A673 (cell line): ENCODE data around the gene ANKRD13B. TPM values are rescaled to one million over a fixed set of nuclear protein-coding genes. Genes with fewer than 3 reads are reported as not detected.

Source experiments
- BruUV-seq: library from RNA; stranded (reverse); fragments of 400-500 nt; replicated peaks from 2 replicates; lab custom pipeline; 2021; lab: Mats Ljungman, UMichigan
- CTCF ChIA-PET: fragments of 300-600 bp; sonication (Branson Sonifier 250); formaldehyde crosslinking; loops from one replicate; lab custom pipeline; 2022; ENCODE audit warnings: antibody characterized with exemption; lab: Charles Lee
- POLR2A ChIA-PET: fragments of 300-600 bp; sonication (Branson Sonifier 250); formaldehyde crosslinking; loops from one replicate; lab custom pipeline; 2022; ENCODE audit warnings: antibody characterized with exemption; ENCODE audit not compliant: low non-redundant PET; lab: Charles Lee
- DNase-seq: peaks from one replicate; pipeline ENCODE4 v3.0.0-alpha.2; 2015; ENCODE audit warnings: low spot score
- H3K27ac ChIP-seq: fragments of 200-600 bp; sonication (generic); 2 replicates; pipeline ENCODE4 v1.5.1; 2016; ENCODE audit warnings: mixed run types, low read depth, mild to moderate bottlenecking, mixed read lengths, antibody characterized with exemption, low read length; ENCODE audit not compliant: poor library complexity, severe bottlenecking
- H3K27me3 ChIP-seq: fragments of 200-600 bp; sonication (generic); replicated peaks from 2 replicates; pipeline ENCODE4 v1.6.1; 2017; ENCODE audit warnings: mixed run types, low read depth, mild to moderate bottlenecking, mixed read lengths, antibody characterized with exemption, low read length; ENCODE audit not compliant: insufficient read depth, poor library complexity
- H3K36me3 ChIP-seq: fragments of 200-600 bp; sonication (generic); 2 replicates; pipeline ENCODE4 v1.6.1; 2016; ENCODE audit warnings: mixed run types, mild to moderate bottlenecking, mixed read lengths, antibody characterized with exemption, low read length; ENCODE audit not compliant: insufficient read depth, poor library complexity, severe bottlenecking
- H3K4me1 ChIP-seq: fragments of 200-600 bp; sonication (generic); 2 replicates; pipeline ENCODE4 v1.6.1; 2017; ENCODE audit warnings: mixed run types, mild to moderate bottlenecking, mixed read lengths, antibody characterized with exemption, low read length; ENCODE audit not compliant: insufficient read depth, poor library complexity, severe bottlenecking
- H3K4me3 ChIP-seq: fragments of 200-600 bp; sonication (generic); 2 replicates; pipeline ENCODE4 v1.5.1; 2016; ENCODE audit warnings: low read depth, mixed run types, mild to moderate bottlenecking, mixed read lengths, low read length; ENCODE audit not compliant: poor library complexity, severe bottlenecking
- H3K9me3 ChIP-seq: fragments of 200-600 bp; sonication (generic); 2 replicates; pipeline ENCODE4 v1.6.1; 2016; ENCODE audit warnings: mixed run types, low read depth, mild to moderate bottlenecking, mixed read lengths, antibody characterized with exemption, low read length; ENCODE audit not compliant: poor library complexity, severe bottlenecking
- CTCF ChIP-seq: fragments of 300-800, 200-600 bp; sonication (generic); conservative IDR thresholded peaks from 2 replicates; pipeline ENCODE4 v1.5.1; 2017; ENCODE audit warnings: low read depth, mild to moderate bottlenecking, antibody characterized with exemption, low read length, moderate library complexity, mixed read lengths
- EZH2 ChIP-seq: fragments of 200-600 bp; sonication (generic); IDR thresholded peaks from 2 replicates; pipeline ENCODE4 v1.6.1; 2017; ENCODE audit warnings: borderline replicate concordance, low read depth, mild to moderate bottlenecking, mixed read lengths, antibody characterized with exemption, low read length; ENCODE audit not compliant: poor library complexity, severe bottlenecking
- intact Hi-C: fragments of 100-400 bp; cut with micrococcal nuclease; formaldehyde crosslinking; loops from one replicate; pipeline ENCODE4 v1.10.0; 2022; ENCODE audit not compliant: unreplicated experiment
- total RNA-seq: library from RNA; stranded (reverse); gene quantifications from 2 replicates; pipeline ENCODE4 v1.2.3, GENCODE V29; 2021

The ANKRD13B gene
- total RNA-seq, 1 experiment from 2014 or later = 81.5 TPM

GRCh38 chr17:29590411-29591145 is 2.4 kb upstream of the ANKRD13B start:
- POLR2A ChIA-PET = no interaction called here
- Histone ChIP-seq H3K36me3 (no peaks in the 10 kb centered on the region), H3K4me3 (peak overlapping the region; percentile 97), H3K27ac (peak overlapping the region; percentile 83), H3K9me3 (no peaks in the 10 kb centered on the region), H3K4me1 (peaks cover 68% of the 10 kb centered on the region), H3K27me3 (no peaks in the 10 kb centered on the region)
- BruUV-seq = no TSS peak
- DNase-seq = peak; percentile 87
- CTCF ChIA-PET = interaction anchor here (0.6 to 2.6 kb wide), 3 partner anchors 27 to 442 kb away, joined by 6 to 16 read pairs (median 9); no protein-coding TSS in a partner anchor
- no peak for TF ChIP-seq EZH2
- no peak for TF ChIP-seq CTCF
- intact Hi-C loops = loop anchor here (1.0 kb wide), 2 partner anchors 10 to 22 kb away; partner anchors contain the start of gene TP53I13

- peak overlapping the region; percentile 97 for H3K4me3 ChIP-seq
- TF ChIP-seq EZH2 = no peak
- no peak for TF ChIP-seq CTCF
- H3K27me3 ChIP-seq = no peaks in the 10 kb centered on the region
- H3K27ac ChIP-seq = peak overlapping the region; percentile 83
- CTCF ChIA-PET = interaction anchor here (0.6 to 2.6 kb wide), 11 partner anchors 12 to 887 kb away, joined by 3 to 16 read pairs (median 4); no protein-coding TSS in a partner anchor
- no peak for DNase-seq
- peaks cover 70% of the 10 kb centered on the region for H3K4me1 ChIP-seq
- intact Hi-C loops = loop anchor here (1.0 kb wide), 2 partner anchors 11 to 23 kb away; partner anchors contain the start of gene TP53I13
- POLR2A ChIA-PET = interaction anchor here (0.6 to 1.0 kb wide), 2 partner anchors 11 to 24 kb away, joined by 3 to 5 read pairs; no protein-coding TSS in a partner anchor
- no peaks in the 10 kb centered on the region for H3K36me3 ChIP-seq
- no TSS peak for BruUV-seq
- no peaks in the 10 kb centered on the region for H3K9me3 ChIP-seq
These were observed 1.7 kb upstream of the ANKRD13B start for GRCh38 chr17:29591146-29591736.

- DNase-seq = peak; percentile 98
- BruUV-seq = no TSS peak
- H3K4me3 ChIP-seq = peak overlapping the region; percentile 97
- no peaks in the 10 kb centered on the region for H3K36me3 ChIP-seq
- H3K27me3 ChIP-seq = no peaks in the 10 kb centered on the region
- H3K9me3 ChIP-seq = no peaks in the 10 kb centered on the region
- peak overlapping the region; percentile 83 for H3K27ac ChIP-seq
- peaks cover 72% of the 10 kb centered on the region for H3K4me1 ChIP-seq
- intact Hi-C loops = loop anchor here (1.0 kb wide), 2 partner anchors 12 to 24 kb away; partner anchors contain the start of gene TP53I13
- TF ChIP-seq EZH2 = no peak
- peak; percentile 99 for TF ChIP-seq CTCF
- POLR2A ChIA-PET = interaction anchor here (0.6 to 1.0 kb wide), 5 partner anchors 12 to 25 kb away, joined by 3 to 17 read pairs (median 4); partner anchors contain the start of gene ABHD15
- CTCF ChIA-PET = interaction anchor here (0.5 to 2.6 kb wide), 15 partner anchors 13 to 886 kb away, joined by 3 to 16 read pairs (median 4); no protein-coding TSS in a partner anchor
These were observed 959 bp upstream of the ANKRD13B start for GRCh38 chr17:29591737-29592608.
